K562 (cell line): ENCODE measurements around the gene HIPK2. TPM values are rescaled to one million over a fixed set of nuclear protein-coding genes. Genes with fewer than 3 reads are reported as not detected.

Experiments used
- ATAC-seq: fragments of 200-7000 bp; cut with Tn5 transposase; 3 replicates; pipeline ENCODE4 v1.9.1; 2020; ENCODE audit warnings: moderate library complexity
- BruUV-seq: library from RNA; stranded (reverse); fragments of 400-500 nt; replicated peaks from 2 replicates; lab custom pipeline; 2021; lab: Mats Ljungman, UMichigan
- CTCF ChIA-PET: fragments of 300-600 bp; formaldehyde crosslinking; extraction: SDS; loops from one replicate; lab custom pipeline; 2021; ENCODE audit warnings: low intra/inter-chr PET ratio; lab: Yijun Ruan, JAX
- POLR2A ChIA-PET: fragments of 300-600, 350-650 bp; sonication (Branson Sonifier 250); formaldehyde crosslinking; extraction: SDS; loops from one replicate; lab custom pipeline; 2021; ENCODE audit warnings: antibody characterized with exemption, inconsistent platforms; lab: Yijun Ruan, JAX
- DNase-seq, 4 experiments: peaks; one replicate each; pipeline versions ENCODE4 v3.0.0 to v3.0.0-alpha.2; 2011 to 2018; ENCODE audit warnings: low spot score in 3 of 4, mixed read lengths in 3 of 4; ENCODE audit errors: extremely low read depth in 1 of 4
- FAIRE-seq: peaks from 2 replicates; lab custom pipeline; 2011; peaks lifted over from hg19 to GRCh38; lab: Jason Lieb, UNC
- H2AFZ ChIP-seq: 2 replicates; pipeline ENCODE4 v1.6.0; 2011; ENCODE audit warnings: low read depth, low read length, control low read depth, inconsistent platforms
- H3K27ac ChIP-seq: fragments of 200-600 bp; 3 replicates; pipeline ENCODE4 v1.8.0; 2011; ENCODE audit warnings: low read depth, mild to moderate bottlenecking, control low read depth, inconsistent platforms, low read length, moderate library complexity, mixed read lengths; ENCODE audit errors: extremely low read depth
- H3K27me3 ChIP-seq, 2 experiments: fragments of 300-600 bp in 1 of 2; 2 replicates in 1 of 2; 3 replicates in 1 of 2; pipeline versions ENCODE4 v1.6.0 to v1.8.0; 2011; ENCODE audit warnings: inconsistent platforms in 2 of 2, low read length in 2 of 2, mild to moderate bottlenecking in 1 of 2, mixed read lengths in 1 of 2, moderate library complexity in 1 of 2; ENCODE audit not compliant: control insufficient read depth in 2 of 2, insufficient read depth in 2 of 2
- H3K36me3 ChIP-seq: fragments of 300-600 bp; 3 replicates; pipeline ENCODE4 v1.8.0; 2011; ENCODE audit warnings: mild to moderate bottlenecking, low read length, inconsistent platforms; ENCODE audit not compliant: control insufficient read depth, insufficient read depth
- H3K4me1 ChIP-seq, 2 experiments: fragments of 200-600 bp in 1 of 2; replicated peaks in 1 of 2; 2 replicates in 1 of 2; 3 replicates in 1 of 2; pipeline versions ENCODE4 v1.5.1 to v1.8.0; 2011; ENCODE audit warnings: inconsistent platforms in 2 of 2, low read length in 2 of 2, mild to moderate bottlenecking in 1 of 2, mixed read lengths in 1 of 2, moderate library complexity in 1 of 2; ENCODE audit not compliant: control insufficient read depth in 2 of 2, insufficient read depth in 2 of 2
- H3K4me2 ChIP-seq: 2 replicates; pipeline ENCODE4 v1.6.1; 2011; ENCODE audit warnings: low read length, control low read depth, inconsistent platforms, mixed read lengths; ENCODE audit not compliant: insufficient read depth
- H3K4me3 ChIP-seq: fragments of 200-600 bp; sonication (generic), shearing (Covaris generic); 2 replicates; pipeline ENCODE4 v1.5.1; 2016; ENCODE audit warnings: control low read depth, inconsistent platforms
- H3K79me2 ChIP-seq: fragments of 200-600 bp; 3 replicates; pipeline ENCODE4 v1.8.0; 2011; ENCODE audit warnings: low read length, inconsistent platforms; ENCODE audit not compliant: control insufficient read depth, insufficient read depth
- H3K9ac ChIP-seq, 2 experiments: 2 replicates each; pipeline versions ENCODE4 v1.6.0 to v1.6.1; 2011; ENCODE audit warnings: low read depth in 2 of 2, low read length in 2 of 2, control low read depth in 1 of 2, inconsistent platforms in 1 of 2, mild to moderate bottlenecking in 1 of 2, mixed read lengths in 1 of 2; ENCODE audit not compliant: insufficient read depth in 1 of 2
- H3K9me1 ChIP-seq: one replicate; pipeline ENCODE4 v1.6.0; 2011; ENCODE audit warnings: inconsistent platforms, mild to moderate bottlenecking, low read length, moderate library complexity; ENCODE audit not compliant: control insufficient read depth, insufficient read depth
- H3K9me3 ChIP-seq: replicated peaks from 2 replicates; pipeline ENCODE4 v1.5.1; 2011; ENCODE audit warnings: low read depth, low read length, inconsistent platforms; ENCODE audit not compliant: control insufficient read depth, insufficient read depth
- H4K20me1 ChIP-seq: replicated peaks from 2 replicates; pipeline ENCODE4 v1.6.1; 2011; ENCODE audit warnings: low read length, inconsistent platforms, mixed read lengths; ENCODE audit not compliant: control insufficient read depth, insufficient read depth
- HMGXB4 ChIP-seq: sonication (generic); formaldehyde crosslinking; IDR thresholded peaks from 2 replicates; pipeline ENCODE4 v1.8.1; 2023; ENCODE audit warnings: mild to moderate bottlenecking, missing genetic modification reagents
- ZNF586 ChIP-seq: fragments of 450-650 bp; formaldehyde crosslinking; conservative IDR thresholded peaks from 2 replicates; pipeline ENCODE4 v1.4.0; 2020; ENCODE audit warnings: mild to moderate bottlenecking, moderate library complexity
- WGBS: fragments of 100-300 bp; shearing (Covaris generic); methylation state at CpG from one replicate; pipeline ENCODE4 v1.1.6; 2016; ENCODE audit warnings: low coverage, mixed read lengths; ENCODE audit not compliant: insufficient coverage; ENCODE audit errors: missing lambda C conversion rate; 5-methylcytosine and 5-hydroxymethylcytosine counted together
- in situ Hi-C: fragments of 300-500 bp; cut with MboI; formaldehyde crosslinking; loops from 4 replicates; pipeline ENCODE4 v1.15.0; 2018; ENCODE audit warnings: inconsistent platforms, mixed read lengths
- intact Hi-C: fragments of 100-400 bp; cut with micrococcal nuclease; formaldehyde crosslinking; loops from 2 replicates; pipeline ENCODE4 v1.14.2; 2022
- polyA plus RNA-seq, 8 experiments: library from polyadenylated mRNA; depleted of rRNA in 4 of 8; stranded (reverse) in 5 of 8; unstranded in 3 of 8; fragments of >200 nt; fragmentation: Nextera tagmentation in 2 of 8; fragmentation: Illumina TruSeq in 1 of 8; extraction: Ambion mirVana in 2 of 8; extraction: Trizol in 1 of 8; gene quantifications; 2 replicates each; pipeline versions ENCODE4 v1.2.1 to v1.2.3, GENCODE V29; 2011 to 2014; ENCODE audit warnings: inconsistent platforms in 1 of 8, missing spikeins in 1 of 8
- total RNA-seq, 7 experiments: library from RNA; depleted of rRNA in 6 of 7; stranded (reverse); fragments of >200 nt in 6 of 7; fragmentation: Illumina TruSeq in 2 of 7; extraction: Trizol in 2 of 7; gene quantifications; 2 replicates each; pipeline versions ENCODE4 v1.2.1 to v1.2.3, GENCODE V29; 2011 to 2021; ENCODE audit warnings: low replicate concordance in 1 of 7
- TF ChIP-seq, protein P1 (sequence below): fragments of 450-650 bp; IDR thresholded peaks from 2 replicates; pipeline ENCODE4 v1.6.1; 2016; ENCODE audit warnings: low read depth, mild to moderate bottlenecking, moderate library complexity
- TF ChIP-seq, protein P2 (sequence below): fragments of 450-650 bp; IDR thresholded peaks from 2 replicates; pipeline ENCODE4 v1.6.1; 2016; ENCODE audit warnings: mild to moderate bottlenecking, moderate library complexity

Gene HIPK2
- total and polyA plus RNA-seq, 9 of the 15 experiments (the other 6 are each of a cell fraction or from before 2014, with no cell fraction given), result 0.69 to 19.8 (median 5.1) TPM

DNA sequence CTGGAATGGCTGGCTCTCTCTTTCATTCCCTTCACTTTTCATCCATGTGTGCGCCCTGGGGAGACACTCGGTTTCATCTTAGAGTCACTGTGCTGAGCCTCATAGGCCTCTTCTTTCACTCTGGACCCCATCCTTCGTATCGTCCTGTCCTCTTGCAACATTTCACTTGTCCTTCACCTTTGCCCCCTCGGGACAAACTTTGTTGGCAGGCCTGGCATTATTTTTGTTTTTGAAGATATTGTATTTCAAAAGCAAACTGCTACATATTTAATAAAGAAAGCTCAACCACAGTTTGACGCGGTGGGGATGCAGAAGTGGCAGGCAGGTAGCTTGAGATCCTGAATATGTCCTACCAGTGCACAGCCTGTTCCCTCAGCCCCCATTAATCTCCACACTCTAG is 36.6 kb downstream of the HIPK2 start:
- Histone ChIP-seq H3K79me2 (no peaks in the 10 kb centered on the region), H3K4me3 (no peak overlapping the region), H3K27ac (no peak overlapping the region), H3K27me3 (peaks cover 0 to 21% of the 10 kb centered on the region in 2 experiments; a peak in 2 of 5 replicates), H3K9me3 (no peaks in the 10 kb centered on the region), H3K9me1 (no peaks in the 10 kb centered on the region), H2AFZ (no peak overlapping the region), H3K9ac (no peak overlapping the region), H4K20me1 (peaks cover 39% of the 10 kb centered on the region), H3K36me3 (no peaks in the 10 kb centered on the region), H3K4me1 (no peaks in the 10 kb centered on the region), H3K4me2 (no peak overlapping the region)
- FAIRE-seq (no peak), DNase-seq (no peak), ATAC-seq (no peak)
- POLR2A ChIA-PET, result interaction anchor here (0.9 to 1.4 kb wide), 4 partner anchors 9 to 19 kb away, joined by 3 to 5 read pairs (median 3); no protein-coding TSS in a partner anchor
- WGBS, result 57% methylated on average over 7 of the region's 7 CpGs
- intact Hi-C loops, result no loop called here
- in situ Hi-C loops, result no loop called here
- BruUV-seq, result no TSS peak
- CTCF ChIA-PET, result no interaction called here
- TF ChIP-seq ZNF586 (CRISPR knock-in tag) (no peak), HMGXB4 (CRISPR knock-in tag) (no peak)
- TF ChIP-seq, protein P1, sequence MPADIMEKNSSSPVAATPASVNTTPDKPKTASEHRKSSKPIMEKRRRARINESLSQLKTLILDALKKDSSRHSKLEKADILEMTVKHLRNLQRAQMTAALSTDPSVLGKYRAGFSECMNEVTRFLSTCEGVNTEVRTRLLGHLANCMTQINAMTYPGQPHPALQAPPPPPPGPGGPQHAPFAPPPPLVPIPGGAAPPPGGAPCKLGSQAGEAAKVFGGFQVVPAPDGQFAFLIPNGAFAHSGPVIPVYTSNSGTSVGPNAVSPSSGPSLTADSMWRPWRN, result no peak
- TF ChIP-seq, protein P2, sequence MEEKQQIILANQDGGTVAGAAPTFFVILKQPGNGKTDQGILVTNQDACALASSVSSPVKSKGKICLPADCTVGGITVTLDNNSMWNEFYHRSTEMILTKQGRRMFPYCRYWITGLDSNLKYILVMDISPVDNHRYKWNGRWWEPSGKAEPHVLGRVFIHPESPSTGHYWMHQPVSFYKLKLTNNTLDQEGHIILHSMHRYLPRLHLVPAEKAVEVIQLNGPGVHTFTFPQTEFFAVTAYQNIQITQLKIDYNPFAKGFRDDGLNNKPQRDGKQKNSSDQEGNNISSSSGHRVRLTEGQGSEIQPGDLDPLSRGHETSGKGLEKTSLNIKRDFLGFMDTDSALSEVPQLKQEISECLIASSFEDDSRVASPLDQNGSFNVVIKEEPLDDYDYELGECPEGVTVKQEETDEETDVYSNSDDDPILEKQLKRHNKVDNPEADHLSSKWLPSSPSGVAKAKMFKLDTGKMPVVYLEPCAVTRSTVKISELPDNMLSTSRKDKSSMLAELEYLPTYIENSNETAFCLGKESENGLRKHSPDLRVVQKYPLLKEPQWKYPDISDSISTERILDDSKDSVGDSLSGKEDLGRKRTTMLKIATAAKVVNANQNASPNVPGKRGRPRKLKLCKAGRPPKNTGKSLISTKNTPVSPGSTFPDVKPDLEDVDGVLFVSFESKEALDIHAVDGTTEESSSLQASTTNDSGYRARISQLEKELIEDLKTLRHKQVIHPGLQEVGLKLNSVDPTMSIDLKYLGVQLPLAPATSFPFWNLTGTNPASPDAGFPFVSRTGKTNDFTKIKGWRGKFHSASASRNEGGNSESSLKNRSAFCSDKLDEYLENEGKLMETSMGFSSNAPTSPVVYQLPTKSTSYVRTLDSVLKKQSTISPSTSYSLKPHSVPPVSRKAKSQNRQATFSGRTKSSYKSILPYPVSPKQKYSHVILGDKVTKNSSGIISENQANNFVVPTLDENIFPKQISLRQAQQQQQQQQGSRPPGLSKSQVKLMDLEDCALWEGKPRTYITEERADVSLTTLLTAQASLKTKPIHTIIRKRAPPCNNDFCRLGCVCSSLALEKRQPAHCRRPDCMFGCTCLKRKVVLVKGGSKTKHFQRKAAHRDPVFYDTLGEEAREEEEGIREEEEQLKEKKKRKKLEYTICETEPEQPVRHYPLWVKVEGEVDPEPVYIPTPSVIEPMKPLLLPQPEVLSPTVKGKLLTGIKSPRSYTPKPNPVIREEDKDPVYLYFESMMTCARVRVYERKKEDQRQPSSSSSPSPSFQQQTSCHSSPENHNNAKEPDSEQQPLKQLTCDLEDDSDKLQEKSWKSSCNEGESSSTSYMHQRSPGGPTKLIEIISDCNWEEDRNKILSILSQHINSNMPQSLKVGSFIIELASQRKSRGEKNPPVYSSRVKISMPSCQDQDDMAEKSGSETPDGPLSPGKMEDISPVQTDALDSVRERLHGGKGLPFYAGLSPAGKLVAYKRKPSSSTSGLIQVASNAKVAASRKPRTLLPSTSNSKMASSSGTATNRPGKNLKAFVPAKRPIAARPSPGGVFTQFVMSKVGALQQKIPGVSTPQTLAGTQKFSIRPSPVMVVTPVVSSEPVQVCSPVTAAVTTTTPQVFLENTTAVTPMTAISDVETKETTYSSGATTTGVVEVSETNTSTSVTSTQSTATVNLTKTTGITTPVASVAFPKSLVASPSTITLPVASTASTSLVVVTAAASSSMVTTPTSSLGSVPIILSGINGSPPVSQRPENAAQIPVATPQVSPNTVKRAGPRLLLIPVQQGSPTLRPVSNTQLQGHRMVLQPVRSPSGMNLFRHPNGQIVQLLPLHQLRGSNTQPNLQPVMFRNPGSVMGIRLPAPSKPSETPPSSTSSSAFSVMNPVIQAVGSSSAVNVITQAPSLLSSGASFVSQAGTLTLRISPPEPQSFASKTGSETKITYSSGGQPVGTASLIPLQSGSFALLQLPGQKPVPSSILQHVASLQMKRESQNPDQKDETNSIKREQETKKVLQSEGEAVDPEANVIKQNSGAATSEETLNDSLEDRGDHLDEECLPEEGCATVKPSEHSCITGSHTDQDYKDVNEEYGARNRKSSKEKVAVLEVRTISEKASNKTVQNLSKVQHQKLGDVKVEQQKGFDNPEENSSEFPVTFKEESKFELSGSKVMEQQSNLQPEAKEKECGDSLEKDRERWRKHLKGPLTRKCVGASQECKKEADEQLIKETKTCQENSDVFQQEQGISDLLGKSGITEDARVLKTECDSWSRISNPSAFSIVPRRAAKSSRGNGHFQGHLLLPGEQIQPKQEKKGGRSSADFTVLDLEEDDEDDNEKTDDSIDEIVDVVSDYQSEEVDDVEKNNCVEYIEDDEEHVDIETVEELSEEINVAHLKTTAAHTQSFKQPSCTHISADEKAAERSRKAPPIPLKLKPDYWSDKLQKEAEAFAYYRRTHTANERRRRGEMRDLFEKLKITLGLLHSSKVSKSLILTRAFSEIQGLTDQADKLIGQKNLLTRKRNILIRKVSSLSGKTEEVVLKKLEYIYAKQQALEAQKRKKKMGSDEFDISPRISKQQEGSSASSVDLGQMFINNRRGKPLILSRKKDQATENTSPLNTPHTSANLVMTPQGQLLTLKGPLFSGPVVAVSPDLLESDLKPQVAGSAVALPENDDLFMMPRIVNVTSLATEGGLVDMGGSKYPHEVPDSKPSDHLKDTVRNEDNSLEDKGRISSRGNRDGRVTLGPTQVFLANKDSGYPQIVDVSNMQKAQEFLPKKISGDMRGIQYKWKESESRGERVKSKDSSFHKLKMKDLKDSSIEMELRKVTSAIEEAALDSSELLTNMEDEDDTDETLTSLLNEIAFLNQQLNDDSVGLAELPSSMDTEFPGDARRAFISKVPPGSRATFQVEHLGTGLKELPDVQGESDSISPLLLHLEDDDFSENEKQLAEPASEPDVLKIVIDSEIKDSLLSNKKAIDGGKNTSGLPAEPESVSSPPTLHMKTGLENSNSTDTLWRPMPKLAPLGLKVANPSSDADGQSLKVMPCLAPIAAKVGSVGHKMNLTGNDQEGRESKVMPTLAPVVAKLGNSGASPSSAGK, result no peak
